Activated T-cell treated with anti-CD3 and anti-CD28 coated beads for 48 hours (primary cell): Measurements from ENCODE around the gene ABHD6.
"Not testable (repeated sequence)": the region's sequence is repeated elsewhere in the genome, so short reads cannot be mapped to it uniquely, and the experiment has no call there.

ENCODE experiments used
- DNase-seq: peaks from one replicate; pipeline ENCODE4 v3.0.0-alpha.2; 2020; ENCODE audit warnings: low read depth

Gene ABHD6

GRCh38 chr3:58281069-58281468, 43.5 kb downstream of the ABHD6 start:
- no peak for DNase-seq

- no peak for DNase-seq
Observed at GRCh38 chr3:58285334-58285733, 47.7 kb downstream of the ABHD6 start.

- DNase-seq = no peak
Observed at GRCh38 chr3:58287354-58287753, 49.8 kb downstream of the ABHD6 start.

GRCh38 chr3:58288011-58288728, 50.6 kb downstream of the ABHD6 start:
- DNase-seq = no peak

- not testable (repeated sequence) for DNase-seq
Observed at GRCh38 chr3:58288964-58289613, 51.5 kb downstream of the ABHD6 start.

- not testable (repeated sequence) for DNase-seq
Observed at GRCh38 chr3:58290446-58290845, 52.9 kb downstream of the ABHD6 start.

GRCh38 chr3:58291671-58292338, 54.2 kb downstream of the ABHD6 start:
- DNase-seq = no peak

GRCh38 chr3:58292866-58293265, 55.3 kb downstream of the ABHD6 start:
- DNase-seq = no peak

GRCh38 chr3:58293516-58293915, 55.9 kb downstream of the ABHD6 start:
- no peak for DNase-seq

- DNase-seq = no peak
Observed at GRCh38 chr3:58296269-58296668, 58.7 kb downstream of the ABHD6 start.

- no peak for DNase-seq
Observed at GRCh38 chr3:58296843-58297242, 59.3 kb downstream of the ABHD6 start.

GRCh38 chr3:58298190-58298589, 60.6 kb downstream of the ABHD6 start:
- DNase-seq = no peak

GRCh38 chr3:58299075-58299474, 61.5 kb downstream of the ABHD6 start:
- DNase-seq = no peak

GRCh38 chr3:58299839-58300516, 62.4 kb downstream of the ABHD6 start:
- DNase-seq = no peak

- peak; percentile 97 for DNase-seq
Observed at GRCh38 chr3:58305882-58306711, 68.5 kb downstream of the ABHD6 start, which contains the start of the genes HTD2 and RPP14. Gene HTD2, plus strand, starts transcription at chr3:58306520. Its CDS starts 11,094 bp downstream, at chr3:58317614. Gene RPP14, plus strand, starts transcription at chr3:58306245. Its CDS starts 4,085 bp downstream, at chr3:58310330.

- DNase-seq = no peak
Observed at GRCh38 chr3:58307639-58308215, 70.1 kb downstream of the ABHD6 start.

- DNase-seq = no peak
Observed at GRCh38 chr3:58308728-58309127, 71.1 kb downstream of the ABHD6 start.

- DNase-seq = no peak
Observed at GRCh38 chr3:58317811-58318210, 80.2 kb downstream of the ABHD6 start.

GRCh38 chr3:58321791-58322190, 84.2 kb downstream of the ABHD6 start:
- no peak for DNase-seq

GRCh38 chr3:58322793-58323192, 85.2 kb downstream of the ABHD6 start:
- no peak for DNase-seq
